ENCODE results near the gene DYRK1B.

DYRK1B gene

DNA sequence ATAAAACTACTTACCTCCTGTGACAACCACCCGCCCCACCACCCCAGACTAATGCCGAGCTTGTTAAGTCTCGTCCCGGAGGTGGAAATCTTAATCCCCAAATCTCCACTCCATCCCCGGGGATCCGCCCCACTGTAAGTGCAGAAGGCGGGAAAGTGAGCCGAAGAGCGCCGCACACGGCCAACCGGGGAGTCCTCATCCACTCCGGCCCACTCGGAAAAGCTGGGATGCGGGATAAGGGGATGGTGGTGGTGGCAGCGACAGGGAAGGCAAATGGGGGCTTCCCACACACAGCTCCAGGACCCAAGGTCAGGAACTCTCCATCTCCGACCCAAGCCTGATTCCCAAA is 11.6 kb upstream of the DYRK1B start (continued):
- TF ChIP-seq, protein P1, sequence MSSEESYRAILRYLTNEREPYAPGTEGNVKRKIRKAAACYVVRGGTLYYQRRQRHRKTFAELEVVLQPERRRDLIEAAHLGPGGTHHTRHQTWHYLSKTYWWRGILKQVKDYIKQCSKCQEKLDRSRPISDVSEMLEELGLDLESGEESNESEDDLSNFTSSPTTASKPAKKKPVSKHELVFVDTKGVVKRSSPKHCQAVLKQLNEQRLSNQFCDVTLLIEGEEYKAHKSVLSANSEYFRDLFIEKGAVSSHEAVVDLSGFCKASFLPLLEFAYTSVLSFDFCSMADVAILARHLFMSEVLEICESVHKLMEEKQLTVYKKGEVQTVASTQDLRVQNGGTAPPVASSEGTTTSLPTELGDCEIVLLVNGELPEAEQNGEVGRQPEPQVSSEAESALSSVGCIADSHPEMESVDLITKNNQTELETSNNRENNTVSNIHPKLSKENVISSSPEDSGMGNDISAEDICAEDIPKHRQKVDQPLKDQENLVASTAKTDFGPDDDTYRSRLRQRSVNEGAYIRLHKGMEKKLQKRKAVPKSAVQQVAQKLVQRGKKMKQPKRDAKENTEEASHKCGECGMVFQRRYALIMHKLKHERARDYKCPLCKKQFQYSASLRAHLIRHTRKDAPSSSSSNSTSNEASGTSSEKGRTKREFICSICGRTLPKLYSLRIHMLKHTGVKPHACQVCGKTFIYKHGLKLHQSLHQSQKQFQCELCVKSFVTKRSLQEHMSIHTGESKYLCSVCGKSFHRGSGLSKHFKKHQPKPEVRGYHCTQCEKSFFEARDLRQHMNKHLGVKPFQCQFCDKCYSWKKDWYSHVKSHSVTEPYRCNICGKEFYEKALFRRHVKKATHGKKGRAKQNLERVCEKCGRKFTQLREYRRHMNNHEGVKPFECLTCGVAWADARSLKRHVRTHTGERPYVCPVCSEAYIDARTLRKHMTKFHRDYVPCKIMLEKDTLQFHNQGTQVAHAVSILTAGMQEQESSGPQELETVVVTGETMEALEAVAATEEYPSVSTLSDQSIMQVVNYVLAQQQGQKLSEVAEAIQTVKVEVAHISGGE (tag by site-specific recombination; conservative IDR thresholded peaks at IDR 0.05; ENCODE audit: low read depth) = no peak
- no peak for TF ChIP-seq ZNF274 (IDR thresholded peaks at IDR 0.05; ENCODE audit: low read length)
- TF ChIP-seq ZNF274 (tag by site-specific recombination; IDR thresholded peaks at IDR 0.05; ENCODE audit: borderline replicate concordance) = no peak
- TF ChIP-seq ZBTB21 (tag by site-specific recombination; IDR thresholded peaks at IDR 0.05) = no peak
- no peak for TF ChIP-seq ZBTB48 (tag by site-specific recombination; IDR thresholded peaks at IDR 0.05)
- TF ChIP-seq, protein P2, sequence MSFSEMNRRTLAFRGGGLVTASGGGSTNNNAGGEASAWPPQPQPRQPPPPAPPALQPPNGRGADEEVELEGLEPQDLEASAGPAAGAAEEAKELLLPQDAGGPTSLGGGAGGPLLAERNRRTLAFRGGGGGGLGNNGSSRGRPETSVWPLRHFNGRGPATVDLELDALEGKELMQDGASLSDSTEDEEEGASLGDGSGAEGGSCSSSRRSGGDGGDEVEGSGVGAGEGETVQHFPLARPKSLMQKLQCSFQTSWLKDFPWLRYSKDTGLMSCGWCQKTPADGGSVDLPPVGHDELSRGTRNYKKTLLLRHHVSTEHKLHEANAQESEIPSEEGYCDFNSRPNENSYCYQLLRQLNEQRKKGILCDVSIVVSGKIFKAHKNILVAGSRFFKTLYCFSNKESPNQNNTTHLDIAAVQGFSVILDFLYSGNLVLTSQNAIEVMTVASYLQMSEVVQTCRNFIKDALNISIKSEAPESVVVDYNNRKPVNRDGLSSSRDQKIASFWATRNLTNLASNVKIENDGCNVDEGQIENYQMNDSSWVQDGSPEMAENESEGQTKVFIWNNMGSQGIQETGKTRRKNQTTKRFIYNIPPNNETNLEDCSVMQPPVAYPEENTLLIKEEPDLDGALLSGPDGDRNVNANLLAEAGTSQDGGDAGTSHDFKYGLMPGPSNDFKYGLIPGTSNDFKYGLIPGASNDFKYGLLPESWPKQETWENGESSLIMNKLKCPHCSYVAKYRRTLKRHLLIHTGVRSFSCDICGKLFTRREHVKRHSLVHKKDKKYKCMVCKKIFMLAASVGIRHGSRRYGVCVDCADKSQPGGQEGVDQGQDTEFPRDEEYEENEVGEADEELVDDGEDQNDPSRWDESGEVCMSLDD (tag by site-specific recombination; IDR thresholded peaks at IDR 0.05) = no peak; the same call in 1 of the 2 replicates
- no peak for TF ChIP-seq ZNF624 (tag by site-specific recombination; IDR thresholded peaks at IDR 0.05)
- TF ChIP-seq ZNF555 (tag by site-specific recombination; conservative IDR thresholded peaks at IDR 0.05) = no peak
- TF ChIP-seq ZNF777 (tag by site-specific recombination; IDR thresholded peaks at IDR 0.05; ENCODE audit: borderline replicate concordance) = no peak
- no peak for TF ChIP-seq GLI2 (tag by site-specific recombination; IDR thresholded peaks at IDR 0.05; ENCODE audit: borderline replicate concordance, low read depth)
- TF ChIP-seq ZNF585B (tag by site-specific recombination; IDR thresholded peaks at IDR 0.05) = no peak
- TF ChIP-seq, protein P3, sequence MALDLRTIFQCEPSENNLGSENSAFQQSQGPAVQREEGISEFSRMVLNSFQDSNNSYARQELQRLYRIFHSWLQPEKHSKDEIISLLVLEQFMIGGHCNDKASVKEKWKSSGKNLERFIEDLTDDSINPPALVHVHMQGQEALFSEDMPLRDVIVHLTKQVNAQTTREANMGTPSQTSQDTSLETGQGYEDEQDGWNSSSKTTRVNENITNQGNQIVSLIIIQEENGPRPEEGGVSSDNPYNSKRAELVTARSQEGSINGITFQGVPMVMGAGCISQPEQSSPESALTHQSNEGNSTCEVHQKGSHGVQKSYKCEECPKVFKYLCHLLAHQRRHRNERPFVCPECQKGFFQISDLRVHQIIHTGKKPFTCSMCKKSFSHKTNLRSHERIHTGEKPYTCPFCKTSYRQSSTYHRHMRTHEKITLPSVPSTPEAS (tag by site-specific recombination; IDR thresholded peaks at IDR 0.05) = no peak
- TF ChIP-seq, protein P4, sequence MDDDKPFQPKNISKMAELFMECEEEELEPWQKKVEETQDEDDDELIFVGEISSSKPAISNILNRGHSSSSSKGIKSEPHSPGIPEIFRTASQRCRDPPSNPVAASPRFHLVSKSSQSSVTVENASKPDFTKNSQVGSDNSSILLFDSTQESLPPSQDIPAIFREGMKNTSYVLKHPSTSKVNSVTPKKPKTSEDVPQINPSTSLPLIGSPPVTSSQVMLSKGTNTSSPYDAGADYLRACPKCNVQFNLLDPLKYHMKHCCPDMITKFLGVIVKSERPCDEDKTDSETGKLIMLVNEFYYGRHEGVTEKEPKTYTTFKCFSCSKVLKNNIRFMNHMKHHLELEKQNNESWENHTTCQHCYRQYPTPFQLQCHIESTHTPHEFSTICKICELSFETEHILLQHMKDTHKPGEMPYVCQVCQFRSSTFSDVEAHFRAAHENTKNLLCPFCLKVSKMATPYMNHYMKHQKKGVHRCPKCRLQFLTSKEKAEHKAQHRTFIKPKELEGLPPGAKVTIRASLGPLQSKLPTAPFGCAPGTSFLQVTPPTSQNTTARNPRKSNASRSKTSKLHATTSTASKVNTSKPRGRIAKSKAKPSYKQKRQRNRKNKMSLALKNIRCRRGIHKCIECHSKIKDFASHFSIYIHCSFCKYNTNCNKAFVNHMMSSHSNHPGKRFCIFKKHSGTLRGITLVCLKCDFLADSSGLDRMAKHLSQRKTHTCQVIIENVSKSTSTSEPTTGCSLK (tag by site-specific recombination; IDR thresholded peaks at IDR 0.05) = no peak
- TF ChIP-seq HOXA7 (CRISPR knock-in tag; IDR thresholded peaks at IDR 0.05; ENCODE audit: borderline replicate concordance) = no peak
- TF ChIP-seq, protein P5, sequence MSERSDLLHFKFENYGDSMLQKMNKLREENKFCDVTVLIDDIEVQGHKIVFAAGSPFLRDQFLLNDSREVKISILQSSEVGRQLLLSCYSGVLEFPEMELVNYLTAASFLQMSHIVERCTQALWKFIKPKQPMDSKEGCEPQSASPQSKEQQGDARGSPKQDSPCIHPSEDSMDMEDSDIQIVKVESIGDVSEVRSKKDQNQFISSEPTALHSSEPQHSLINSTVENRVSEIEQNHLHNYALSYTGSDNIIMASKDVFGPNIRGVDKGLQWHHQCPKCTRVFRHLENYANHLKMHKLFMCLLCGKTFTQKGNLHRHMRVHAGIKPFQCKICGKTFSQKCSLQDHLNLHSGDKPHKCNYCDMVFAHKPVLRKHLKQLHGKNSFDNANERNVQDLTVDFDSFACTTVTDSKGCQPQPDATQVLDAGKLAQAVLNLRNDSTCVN (tag by site-specific recombination; optimal IDR thresholded peaks at IDR 0.05) = no peak
- TF ChIP-seq ZNF341 (tag by site-specific recombination; IDR thresholded peaks at IDR 0.05; ENCODE audit: low read depth) = 0 out of 2 replicates have a peak, but pooled peaks have one; percentile 48
- TF ChIP-seq ZNF23 (tag by site-specific recombination; IDR thresholded peaks at IDR 0.05; ENCODE audit: borderline replicate concordance) = no peak
- TF ChIP-seq ZNF596 (tag by site-specific recombination; IDR thresholded peaks at IDR 0.05) = no peak
- no peak for TF ChIP-seq ZNF776 (tag by site-specific recombination; IDR thresholded peaks at IDR 0.05; ENCODE audit: borderline replicate concordance)
- 0 out of 2 replicates have a peak, but pooled peaks have one; percentile 39 for TF ChIP-seq SP7 (tag by site-specific recombination; IDR thresholded peaks at IDR 0.05)
- no peak for TF ChIP-seq ZNF221 (tag by site-specific recombination; IDR thresholded peaks at IDR 0.05; ENCODE audit: borderline replicate concordance)
- TF ChIP-seq ZNF174 (tag by site-specific recombination; IDR thresholded peaks at IDR 0.05) = no peak
- no peak for TF ChIP-seq SCRT2 (tag by site-specific recombination; IDR thresholded peaks at IDR 0.05)
- peak; percentile 84; the same call in 1 of the 2 replicates for TF ChIP-seq ZNF600 (tag by site-specific recombination; IDR thresholded peaks at IDR 0.05)
- no peak for TF ChIP-seq OVOL3 (tag by site-specific recombination; IDR thresholded peaks at IDR 0.05)
- TF ChIP-seq ZNF830 (tag by site-specific recombination; IDR thresholded peaks at IDR 0.05; ENCODE audit: low read depth) = no peak
- no peak for TF ChIP-seq ZNF202 (tag by site-specific recombination; IDR thresholded peaks at IDR 0.05; ENCODE audit: borderline replicate concordance)
- no peak for TF ChIP-seq ZNF544 (tag by site-specific recombination; IDR thresholded peaks at IDR 0.05)
- TF ChIP-seq ZIC2 (tag by site-specific recombination; IDR thresholded peaks at IDR 0.05) = no peak
- TF ChIP-seq ZNF670 (tag by site-specific recombination; IDR thresholded peaks at IDR 0.05; ENCODE audit: low read depth) = no peak
- no peak for TF ChIP-seq ZNF121 (tag by site-specific recombination; IDR thresholded peaks at IDR 0.05)
- no peak for TF ChIP-seq ZNF354C (tag by site-specific recombination; IDR thresholded peaks at IDR 0.05; ENCODE audit: borderline replicate concordance, low read depth)
